GM10266 (cell line): ENCODE results near the gene SLC26A3.

ENCODE experiments used
- DNase-seq: peaks from one replicate; pipeline ENCODE4 v3.0.0; 2012; ENCODE audit errors: extremely low spot score
- TF ChIP-seq, protein P1 (sequence below): IDR thresholded peaks from 2 replicates; pipeline ENCODE4 v1.5.1; 2012; ENCODE audit warnings: mild to moderate bottlenecking, low read depth; ENCODE audit not compliant: control insufficient read depth, insufficient read depth; ENCODE audit errors: missing control alignments

SLC26A3 gene

DNA sequence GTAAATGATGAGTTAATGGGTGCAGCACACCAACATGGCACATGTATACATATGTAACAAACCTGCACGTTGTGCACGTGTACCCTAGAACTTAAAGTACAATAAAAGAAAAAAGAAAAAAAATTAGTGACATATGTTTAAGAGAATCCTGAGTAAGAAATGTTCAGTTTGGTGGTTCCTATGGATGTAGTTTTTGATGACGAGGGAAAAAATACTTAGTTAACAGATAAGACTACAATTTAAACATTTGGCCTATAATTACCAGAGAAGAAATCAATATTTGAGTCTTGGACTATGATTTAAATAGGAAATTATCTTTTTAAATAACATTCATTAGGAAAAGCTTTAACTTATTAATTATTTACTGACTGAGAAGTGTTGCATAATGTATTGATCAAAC is 39.2 kb upstream of the SLC26A3 start:
- TF ChIP-seq, protein P1, sequence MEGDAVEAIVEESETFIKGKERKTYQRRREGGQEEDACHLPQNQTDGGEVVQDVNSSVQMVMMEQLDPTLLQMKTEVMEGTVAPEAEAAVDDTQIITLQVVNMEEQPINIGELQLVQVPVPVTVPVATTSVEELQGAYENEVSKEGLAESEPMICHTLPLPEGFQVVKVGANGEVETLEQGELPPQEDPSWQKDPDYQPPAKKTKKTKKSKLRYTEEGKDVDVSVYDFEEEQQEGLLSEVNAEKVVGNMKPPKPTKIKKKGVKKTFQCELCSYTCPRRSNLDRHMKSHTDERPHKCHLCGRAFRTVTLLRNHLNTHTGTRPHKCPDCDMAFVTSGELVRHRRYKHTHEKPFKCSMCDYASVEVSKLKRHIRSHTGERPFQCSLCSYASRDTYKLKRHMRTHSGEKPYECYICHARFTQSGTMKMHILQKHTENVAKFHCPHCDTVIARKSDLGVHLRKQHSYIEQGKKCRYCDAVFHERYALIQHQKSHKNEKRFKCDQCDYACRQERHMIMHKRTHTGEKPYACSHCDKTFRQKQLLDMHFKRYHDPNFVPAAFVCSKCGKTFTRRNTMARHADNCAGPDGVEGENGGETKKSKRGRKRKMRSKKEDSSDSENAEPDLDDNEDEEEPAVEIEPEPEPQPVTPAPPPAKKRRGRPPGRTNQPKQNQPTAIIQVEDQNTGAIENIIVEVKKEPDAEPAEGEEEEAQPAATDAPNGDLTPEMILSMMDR = no peak
- DNase-seq = no peak

DNA sequence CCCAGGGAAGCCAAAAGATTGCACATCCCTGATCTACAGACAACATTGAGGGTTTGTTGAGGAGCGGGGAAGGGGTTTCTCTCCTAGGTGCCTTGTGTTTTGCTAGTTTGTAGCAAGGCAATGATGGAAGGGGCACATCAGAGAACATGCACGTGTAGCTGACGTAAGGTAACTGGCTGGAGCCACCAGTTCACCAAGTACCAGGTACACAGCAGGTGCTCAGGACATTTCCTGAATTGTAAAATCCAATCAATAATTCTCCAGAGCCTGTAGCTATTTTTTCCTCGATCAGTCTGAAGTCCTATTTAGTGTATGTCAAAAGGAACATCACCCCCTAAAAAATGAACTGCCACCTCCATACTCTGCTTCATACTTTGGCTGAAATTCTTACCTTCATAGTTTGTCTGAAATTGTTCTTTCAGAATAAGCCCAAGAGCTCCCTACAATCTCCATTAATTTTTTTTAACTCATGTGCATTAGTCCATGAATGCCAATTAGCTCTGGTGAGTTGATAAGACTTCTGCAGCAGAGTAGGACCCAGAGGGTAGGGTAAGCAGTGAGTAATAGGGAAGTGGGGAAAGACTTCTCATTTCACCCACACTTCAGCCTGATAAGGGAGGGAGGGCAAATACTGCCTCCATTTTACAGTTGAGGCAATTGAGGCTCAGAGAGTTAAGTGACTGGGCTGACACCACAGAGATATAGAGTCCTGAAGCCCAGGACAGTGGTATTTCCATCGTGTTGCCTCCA is 36.0 kb upstream of the SLC26A3 start:
- TF ChIP-seq, protein P1 = no peak
- DNase-seq = no peak

DNA sequence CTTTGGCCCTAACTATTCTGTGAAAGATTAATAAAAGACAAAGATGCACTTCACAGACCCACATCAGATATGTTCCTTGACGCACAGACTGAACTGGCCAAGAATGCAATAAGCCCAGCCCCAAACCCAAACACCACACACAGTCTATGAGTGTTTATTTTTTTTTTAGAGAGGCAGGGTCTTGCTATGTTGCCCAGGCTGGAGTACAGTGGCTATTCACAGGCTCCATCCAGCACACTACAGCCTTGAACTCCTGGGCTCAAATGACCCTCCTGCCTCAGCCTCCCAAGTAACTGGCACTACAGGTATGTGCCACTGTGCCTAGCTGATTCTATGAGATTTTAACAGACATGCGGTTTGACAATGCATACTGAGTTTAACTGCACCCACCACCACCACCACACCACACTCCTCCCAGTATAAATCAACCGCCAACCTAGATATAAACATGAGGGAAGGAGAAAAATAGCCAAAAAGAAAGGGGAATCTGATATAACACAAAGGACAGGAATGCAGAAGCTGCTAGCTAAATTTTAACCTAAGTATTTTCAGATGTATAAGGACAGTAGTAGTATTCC is 35.1 kb upstream of the SLC26A3 start:
- no peak for DNase-seq
- TF ChIP-seq, protein P1 = no peak

DNA sequence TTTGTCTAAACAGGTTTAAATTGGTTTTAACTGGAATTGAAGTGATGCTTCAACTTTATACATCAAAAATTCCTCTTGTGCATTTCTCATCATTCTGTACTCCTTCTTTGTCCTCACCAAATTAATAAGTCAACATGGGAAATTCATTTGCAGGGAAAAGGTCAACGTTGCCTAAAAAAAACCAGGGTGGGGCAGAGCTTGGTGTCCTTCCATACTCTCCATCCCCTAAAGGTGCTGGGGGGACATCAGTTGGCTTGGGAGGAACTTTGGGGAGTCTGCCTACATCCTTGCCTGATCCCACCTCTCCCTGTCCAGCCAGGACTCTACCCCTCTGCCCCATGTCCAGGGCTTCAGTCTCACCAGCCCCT is 34.1 kb upstream of the SLC26A3 start:
- TF ChIP-seq, protein P1 = no peak
- DNase-seq = no peak

DNA sequence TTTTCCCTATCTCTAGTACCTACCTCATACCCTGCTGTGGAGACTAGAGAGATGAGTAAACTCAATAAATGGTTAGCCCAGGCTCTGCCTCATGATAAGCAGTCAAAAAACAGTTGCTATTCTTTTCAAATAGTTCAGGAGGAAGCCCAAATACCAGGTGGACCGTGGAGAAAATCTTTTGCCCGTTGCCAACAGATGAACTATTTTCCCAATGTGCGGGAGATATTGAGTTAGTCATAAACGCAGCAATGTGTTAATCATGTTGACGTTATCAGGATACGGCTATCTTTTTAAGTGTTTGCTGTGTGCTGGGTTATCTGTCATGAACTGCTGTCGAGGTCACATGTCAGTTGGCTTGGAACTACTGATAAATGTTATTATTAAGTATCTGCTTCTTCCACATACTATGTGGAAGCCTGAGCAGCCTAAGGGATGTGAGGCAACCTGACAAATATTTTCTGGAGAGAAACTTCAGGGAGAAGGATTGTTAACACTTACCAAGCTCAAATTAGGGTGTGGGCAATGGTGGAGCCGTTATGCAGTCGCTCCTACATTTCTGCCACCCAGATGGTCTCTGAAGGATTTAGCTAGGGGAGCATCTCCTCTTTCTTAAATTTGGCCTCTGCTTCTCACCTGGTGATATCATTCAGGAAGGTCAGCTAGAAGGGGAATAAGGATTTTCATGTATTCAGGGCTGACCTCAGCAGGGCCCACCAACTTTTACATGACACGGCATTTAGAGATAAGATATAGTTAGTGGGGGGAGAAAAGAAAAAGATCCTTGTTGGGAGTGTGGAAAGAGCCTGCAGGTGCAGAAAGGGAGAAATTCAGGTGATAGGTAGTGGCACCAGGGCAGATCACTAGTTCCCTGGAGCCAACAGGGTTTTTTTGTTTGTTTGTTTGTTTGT is 33.5 kb upstream of the SLC26A3 start:
- TF ChIP-seq, protein P1 = no peak
- no peak for DNase-seq

DNA sequence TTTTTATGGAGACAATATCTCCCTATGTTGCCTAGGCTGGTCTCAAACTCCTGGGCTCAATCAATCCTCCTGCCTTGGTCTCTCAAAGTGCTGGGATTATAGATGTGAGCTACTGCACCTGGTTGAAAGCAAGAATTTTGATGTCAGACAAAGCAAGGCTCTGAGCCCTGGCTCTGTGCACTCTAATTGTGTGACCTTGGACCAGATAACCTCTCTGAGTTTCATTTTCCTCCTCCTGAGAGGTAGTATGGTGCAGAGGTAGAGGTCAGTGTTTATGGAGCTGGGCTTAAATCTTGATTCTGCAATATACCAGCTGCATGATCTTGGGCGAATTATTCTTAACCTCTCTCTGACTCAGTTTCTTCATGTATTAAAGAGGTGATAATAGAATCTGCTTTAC is 31.4 kb upstream of the SLC26A3 start:
- no peak for DNase-seq
- TF ChIP-seq, protein P1 = no peak
